NCI-H2171 treated with DMSO at 0.1 percent for 48 hours (cell line): Measurements from ENCODE around the gene USP38.
"Not testable (repeated sequence)": the region's sequence is repeated elsewhere in the genome, so short reads cannot be mapped to it uniquely, and the experiment has no call there.

Experiments used
- DNase-seq: peaks from one replicate; lab custom pipeline; 2025; lab: John Stamatoyannopoulos, UW

USP38 gene

GRCh38 chr4:143260750-143261149, 76.0 kb downstream of the USP38 start:
- DNase-seq: no peak

GRCh38 chr4:143262838-143263237, 78.1 kb downstream of the USP38 start:
- no peak for DNase-seq

- DNase-seq: not testable (repeated sequence)
Measured at GRCh38 chr4:143267690-143268089, 83.0 kb downstream of the USP38 start.

- DNase-seq: no peak
Measured at GRCh38 chr4:143270256-143270838, 85.6 kb downstream of the USP38 start.
